ENCODE measurements around the gene KLF15. TPM values are rescaled to one million over a fixed set of nuclear protein-coding genes. Genes with fewer than 3 reads are reported as not detected.

KLF15 gene
- total RNA-seq, 4 donors from 2014 or later, result 3.3 to 10.9 (median 9.4) TPM

DNA sequence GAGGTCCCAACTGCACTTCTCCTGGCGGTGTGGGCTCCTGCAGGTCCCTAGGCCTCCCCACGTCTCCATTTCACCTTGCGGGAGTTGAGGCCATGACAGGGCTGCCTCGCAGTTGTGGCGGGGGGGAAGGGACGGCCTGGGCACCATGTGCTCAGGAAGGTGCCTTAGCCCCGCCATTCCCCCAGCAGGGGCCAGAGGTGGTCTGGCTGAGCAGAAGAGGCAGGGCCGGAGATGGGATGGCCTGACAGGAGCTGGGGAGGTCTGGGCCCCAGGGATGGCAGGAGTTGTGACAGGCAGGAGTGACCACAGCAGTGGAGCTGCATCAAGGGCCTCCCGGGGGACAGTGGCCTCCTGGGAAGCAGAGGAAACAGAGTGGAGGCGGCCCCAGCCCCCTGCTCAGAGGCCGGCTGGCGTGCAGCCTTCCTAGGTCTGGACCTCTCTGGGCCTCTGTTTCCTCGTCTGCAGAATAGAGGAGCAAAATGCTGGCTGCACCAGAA lies 18.7 kb upstream of the KLF15 start:
- TF ChIP-seq POLR2A (IDR thresholded peaks at IDR 0.05), result no peak
- TF ChIP-seq, protein P1, sequence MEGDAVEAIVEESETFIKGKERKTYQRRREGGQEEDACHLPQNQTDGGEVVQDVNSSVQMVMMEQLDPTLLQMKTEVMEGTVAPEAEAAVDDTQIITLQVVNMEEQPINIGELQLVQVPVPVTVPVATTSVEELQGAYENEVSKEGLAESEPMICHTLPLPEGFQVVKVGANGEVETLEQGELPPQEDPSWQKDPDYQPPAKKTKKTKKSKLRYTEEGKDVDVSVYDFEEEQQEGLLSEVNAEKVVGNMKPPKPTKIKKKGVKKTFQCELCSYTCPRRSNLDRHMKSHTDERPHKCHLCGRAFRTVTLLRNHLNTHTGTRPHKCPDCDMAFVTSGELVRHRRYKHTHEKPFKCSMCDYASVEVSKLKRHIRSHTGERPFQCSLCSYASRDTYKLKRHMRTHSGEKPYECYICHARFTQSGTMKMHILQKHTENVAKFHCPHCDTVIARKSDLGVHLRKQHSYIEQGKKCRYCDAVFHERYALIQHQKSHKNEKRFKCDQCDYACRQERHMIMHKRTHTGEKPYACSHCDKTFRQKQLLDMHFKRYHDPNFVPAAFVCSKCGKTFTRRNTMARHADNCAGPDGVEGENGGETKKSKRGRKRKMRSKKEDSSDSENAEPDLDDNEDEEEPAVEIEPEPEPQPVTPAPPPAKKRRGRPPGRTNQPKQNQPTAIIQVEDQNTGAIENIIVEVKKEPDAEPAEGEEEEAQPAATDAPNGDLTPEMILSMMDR (IDR thresholded peaks at IDR 0.05), result no peak
- Histone ChIP-seq H3K9me3 (no peaks in the 10 kb centered on the region), H3K4me1 (no peaks in the 10 kb centered on the region), H3K4me3 (no peak overlapping the region), H3K27me3 (no peaks in the 10 kb centered on the region), H3K27ac (no peak overlapping the region), H3K36me3 (no peaks in the 10 kb centered on the region)
- DNase-seq, result peak in 2 of 3 donors; percentile 36 to 43

DNA sequence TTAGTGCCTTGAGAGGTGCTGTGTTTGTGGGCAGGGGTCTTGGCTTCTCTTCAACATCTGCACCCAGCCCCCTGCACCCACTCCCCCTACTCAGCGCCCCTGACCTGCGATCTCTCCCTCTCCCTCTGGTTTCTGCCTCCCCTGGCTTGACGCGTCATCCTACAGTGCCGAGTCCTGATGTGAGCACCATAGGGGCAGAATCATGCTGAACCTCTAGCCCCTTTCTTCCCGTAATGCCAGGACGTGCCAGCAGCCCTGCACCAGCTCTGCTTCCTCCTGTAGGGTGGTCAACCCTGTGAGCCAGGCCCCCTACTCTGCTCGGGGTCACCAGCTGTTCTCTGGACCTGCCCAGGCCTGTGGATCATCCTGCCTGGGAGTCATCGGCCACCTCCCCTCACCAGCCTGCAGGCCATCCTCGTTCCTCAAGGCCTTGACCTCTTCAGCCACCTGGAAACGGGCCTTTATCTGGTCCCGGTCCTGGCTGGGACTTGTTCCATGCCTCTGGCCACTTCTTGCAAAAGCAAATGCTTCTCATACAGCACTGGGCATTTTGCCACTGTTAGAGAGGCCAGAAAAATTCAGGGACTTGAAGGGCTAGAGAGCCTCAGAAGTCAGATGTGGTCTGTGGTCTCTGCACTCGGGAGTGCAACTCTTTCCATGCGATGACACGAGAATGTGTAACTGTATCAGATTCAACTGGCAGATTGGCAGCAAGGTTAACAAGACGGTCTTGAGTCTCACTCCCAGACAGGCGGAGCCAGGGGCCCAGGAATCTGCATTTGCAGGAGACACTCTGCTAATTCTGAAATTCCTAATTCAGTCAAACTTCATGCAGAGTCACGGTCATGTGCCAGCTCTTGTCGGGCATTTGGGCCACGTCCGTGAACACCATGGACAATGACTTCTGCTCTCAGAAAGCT lies 16.7 kb upstream of the KLF15 start:
- DNase-seq, result peak in 2 of 3 donors; percentile 27 to 40

DNA sequence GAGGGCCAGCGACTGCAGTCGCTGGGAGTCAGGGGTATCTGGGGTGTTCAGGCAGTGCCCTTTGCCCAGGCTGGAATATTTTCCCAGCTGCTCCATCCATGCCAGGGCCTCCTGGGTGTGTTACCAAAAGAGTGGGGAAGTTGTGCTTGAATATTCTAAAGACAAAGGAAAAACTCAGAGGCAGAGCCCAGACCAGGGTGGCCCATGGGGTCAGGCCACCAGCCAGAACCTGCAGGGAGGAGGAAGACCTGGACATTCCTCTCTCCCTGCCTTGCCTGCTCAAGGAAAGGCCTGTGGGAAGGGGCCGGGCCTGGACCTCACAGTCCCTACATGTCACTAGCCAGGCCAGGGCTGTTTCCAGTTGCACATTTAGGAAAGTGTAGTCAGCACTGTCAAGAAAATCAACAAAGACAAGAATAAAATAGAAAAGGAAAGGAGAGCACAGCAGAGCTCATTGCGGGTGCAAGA lies 16.0 kb upstream of the KLF15 start:
- TF ChIP-seq, protein P1 (IDR thresholded peaks at IDR 0.05), result no peak
- no peak for TF ChIP-seq POLR2A (IDR thresholded peaks at IDR 0.05)
- DNase-seq, result peak in 2 of 3 donors; percentile 9 to 28

More for the DNA sequence above, 16.7 kb upstream of the KLF15 start:
- no peak overlapping the region for H3K27ac ChIP-seq
- H3K4me3 ChIP-seq, result no peak overlapping the region
- no peak for TF ChIP-seq POLR2A (IDR thresholded peaks at IDR 0.05)
- TF ChIP-seq, protein P1 (IDR thresholded peaks at IDR 0.05), result no peak
- no peaks in the 10 kb centered on the region for H3K27me3 ChIP-seq
- H3K36me3 ChIP-seq, result no peaks in the 10 kb centered on the region
- no peaks in the 10 kb centered on the region for H3K9me3 ChIP-seq
- no peaks in the 10 kb centered on the region for H3K4me1 ChIP-seq

DNA sequence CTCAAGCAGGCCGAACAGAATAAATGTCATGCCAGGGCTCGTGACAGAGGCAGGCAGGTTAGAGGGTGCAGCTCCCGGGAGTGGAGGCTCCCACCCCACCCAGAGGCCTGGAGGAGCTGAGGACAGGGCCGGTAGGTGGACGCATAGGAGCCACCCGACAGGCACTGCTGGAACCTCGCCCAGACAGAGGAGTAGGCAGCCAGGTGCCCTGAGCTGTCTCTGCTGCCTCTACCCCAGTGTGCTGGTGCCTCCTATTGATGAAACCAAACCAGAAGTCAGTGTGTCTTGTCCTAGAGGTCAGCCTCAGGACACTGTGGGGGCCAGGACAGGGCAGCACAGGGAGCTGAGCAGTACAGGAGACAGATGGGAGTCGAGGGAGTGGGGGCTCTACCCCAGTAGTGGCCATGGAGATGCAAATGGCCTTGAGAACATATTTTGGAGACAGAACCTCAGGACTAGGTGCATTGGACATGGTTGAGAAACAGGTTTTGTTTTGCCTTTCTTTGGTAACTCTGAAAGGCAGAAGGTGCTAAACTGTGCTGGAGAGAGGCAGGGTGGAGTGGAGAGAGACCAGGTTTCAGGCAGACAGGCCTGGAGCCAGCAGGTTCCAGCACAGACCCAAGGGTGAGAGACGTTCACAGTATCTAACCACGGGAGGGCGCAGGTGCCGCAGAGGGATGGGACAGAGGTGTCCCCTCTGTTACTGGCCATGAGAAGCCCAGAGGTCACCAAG lies 15.4 kb upstream of the KLF15 start:
- no peaks in the 10 kb centered on the region for H3K9me3 ChIP-seq
- no peaks in the 10 kb centered on the region for H3K4me1 ChIP-seq
- TF ChIP-seq, protein P1 (IDR thresholded peaks at IDR 0.05), result no peak
- H3K36me3 ChIP-seq, result no peaks in the 10 kb centered on the region
- peak in 1 of 3 donors; percentile 15 for DNase-seq
- no peaks in the 10 kb centered on the region for H3K27me3 ChIP-seq
- no peak overlapping the region for H3K4me3 ChIP-seq
- H3K27ac ChIP-seq, result no peak overlapping the region

More for the DNA sequence above, 16.0 kb upstream of the KLF15 start:
- Histone ChIP-seq H3K27me3 (no peaks in the 10 kb centered on the region), H3K36me3 (no peaks in the 10 kb centered on the region), H3K9me3 (no peaks in the 10 kb centered on the region), H3K27ac (no peak overlapping the region), H3K4me3 (no peak overlapping the region), H3K4me1 (no peaks in the 10 kb centered on the region)

DNA sequence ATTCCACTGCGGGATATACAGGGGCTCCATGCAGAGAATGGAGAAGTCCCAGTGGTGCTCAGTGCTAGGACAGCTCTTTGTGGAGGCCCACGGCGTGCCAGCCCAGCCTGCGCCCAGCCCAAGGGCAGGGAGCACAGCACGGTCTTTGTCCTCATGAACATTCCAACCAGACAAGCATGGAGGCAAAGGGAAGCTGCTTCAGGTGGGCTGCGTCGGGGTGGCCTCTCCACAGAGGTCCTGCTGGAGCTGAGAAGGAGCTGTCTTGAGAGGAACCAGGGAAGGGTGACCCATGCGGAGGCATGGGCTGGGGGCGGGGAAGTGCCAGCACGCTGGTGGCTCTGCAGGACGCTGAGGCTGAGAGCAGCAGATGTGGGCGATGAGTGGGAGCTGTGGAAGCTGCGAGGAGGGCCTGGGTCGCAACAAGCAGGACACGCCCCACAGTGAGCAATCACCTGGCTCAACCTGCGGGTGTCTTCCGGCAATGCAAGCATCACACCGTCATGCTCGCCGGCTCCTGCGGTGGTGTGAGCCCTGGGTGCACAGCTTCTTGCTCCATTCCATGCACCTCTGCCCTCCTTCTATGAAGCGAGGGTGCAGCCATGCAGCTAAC lies 14.0 kb upstream of the KLF15 start:
- TF ChIP-seq POLR2A (IDR thresholded peaks at IDR 0.05), result no peak
- TF ChIP-seq, protein P1 (IDR thresholded peaks at IDR 0.05), result no peak
- peak in 2 of 3 donors; percentile 23 to 39 for DNase-seq

More for the DNA sequence above, 14.0 kb upstream of the KLF15 start:
- no peak overlapping the region for H3K4me3 ChIP-seq
- H3K27ac ChIP-seq, result no peak overlapping the region
- no peaks in the 10 kb centered on the region for H3K27me3 ChIP-seq
- H3K36me3 ChIP-seq, result no peaks in the 10 kb centered on the region
- H3K4me1 ChIP-seq, result no peaks in the 10 kb centered on the region
- H3K9me3 ChIP-seq, result no peaks in the 10 kb centered on the region
